ENCODE data around the gene PDE11A. TPM values are rescaled to one million over a fixed set of nuclear protein-coding genes. Genes with fewer than 3 reads are reported as not detected.

PDE11A gene
- total and polyA plus RNA-seq, 2 of the 8 experiments (the other 6 are each of a cell fraction or from before 2014, with no cell fraction given) = 0.19 to 0.23 TPM

GRCh38 chr2:177796654-177797415, 275.7 kb downstream of the PDE11A start (continued):
- TF ChIP-seq CHD7 (IDR thresholded peaks at IDR 0.05; ENCODE audit: insufficient replicate concordance, low read length) (no peak), JUN (IDR thresholded peaks at IDR 0.05; ENCODE audit: low read depth, low read length) (no peak), ZNF274 (IDR thresholded peaks at IDR 0.05; ENCODE audit: borderline replicate concordance, extremely low read depth, low read length) (no peak), SIX5 (IDR thresholded peaks at IDR 0.05; ENCODE audit: low read depth, low read length) (no peak), GABPA (IDR thresholded peaks at IDR 0.05; ENCODE audit: borderline replicate concordance, insufficient read depth, low read length) (no peak), SP4 (IDR thresholded peaks at IDR 0.05; ENCODE audit: low read length) (no peak), CTBP2 (IDR thresholded peaks at IDR 0.05; ENCODE audit: borderline replicate concordance, insufficient read depth, insufficient read length, low read length) (no peak), RBBP5 (IDR thresholded peaks at IDR 0.05; ENCODE audit: borderline replicate concordance, low read depth, low read length) (no peak)

Measured in H1 (cell line).